Mesenchymal stem cell (in vitro differentiated cells and primary cell): ENCODE measurements around the gene AMIGO3.
A peak's percentile ranks its signal among the peaks of the same experiment; 100 is the strongest.

Source experiments
- DNase-seq: peaks from one replicate; pipeline ENCODE4 v3.0.0-alpha.2; 2013
- H2AFZ ChIP-seq: one replicate; pipeline ENCODE4 v1.6.1; 2013; ENCODE audit warnings: low read depth, mild to moderate bottlenecking, control low read depth, inconsistent platforms, low read length, moderate library complexity
- H2AK5ac ChIP-seq: 2 replicates; pipeline ENCODE4 v1.6.1; 2013; ENCODE audit warnings: low read length, moderate library complexity, mild to moderate bottlenecking, inconsistent platforms; ENCODE audit not compliant: severe bottlenecking
- H2BK120ac ChIP-seq: one replicate; pipeline ENCODE4 v1.6.1; 2013; ENCODE audit warnings: low read depth, mild to moderate bottlenecking, inconsistent platforms, low read length, moderate library complexity
- H2BK12ac ChIP-seq, 2 experiments: one replicate each; pipeline ENCODE4 v1.6.1; 2013; ENCODE audit warnings: inconsistent platforms in 2 of 2, low read length in 2 of 2, mild to moderate bottlenecking in 2 of 2, moderate library complexity in 2 of 2, control low read depth in 1 of 2
- H2BK15ac ChIP-seq: one replicate; pipeline ENCODE4 v1.6.1; 2013; ENCODE audit warnings: mild to moderate bottlenecking, low read depth, inconsistent platforms; ENCODE audit not compliant: poor library complexity, severe bottlenecking
- H2BK5ac ChIP-seq: 2 replicates; pipeline ENCODE4 v1.6.1; 2013; ENCODE audit warnings: low read depth, mild to moderate bottlenecking, low read length, control low read depth, inconsistent platforms; ENCODE audit not compliant: poor library complexity, severe bottlenecking
- H3K14ac ChIP-seq, 2 experiments: one replicate each; pipeline ENCODE4 v1.6.1; 2013; ENCODE audit warnings: inconsistent platforms in 2 of 2, low read length in 2 of 2, control low read depth in 1 of 2, mild to moderate bottlenecking in 1 of 2, moderate library complexity in 1 of 2
- H3K18ac ChIP-seq, 2 experiments: one replicate each; pipeline ENCODE4 v1.6.1; 2013; ENCODE audit warnings: inconsistent platforms in 2 of 2, low read length in 2 of 2, control low read depth in 1 of 2, low read depth in 1 of 2, mild to moderate bottlenecking in 1 of 2
- H3K23ac ChIP-seq, 2 experiments: one replicate each; pipeline ENCODE4 v1.6.1; 2013; ENCODE audit warnings: inconsistent platforms in 2 of 2, low read length in 2 of 2, mild to moderate bottlenecking in 2 of 2, moderate library complexity in 2 of 2, control low read depth in 1 of 2
- H3K27ac ChIP-seq: 2 replicates; pipeline ENCODE4 v1.5.1; 2013; ENCODE audit warnings: mild to moderate bottlenecking, moderate library complexity, low read length, control low read depth, inconsistent platforms; ENCODE audit not compliant: poor library complexity, severe bottlenecking
- H3K27me3 ChIP-seq, 2 experiments: 2 replicates each; pipeline versions ENCODE4 v1.6.1 to v1.7.0; 2013; ENCODE audit warnings: low read length in 2 of 2, mild to moderate bottlenecking in 2 of 2, moderate library complexity in 2 of 2, control low read depth in 1 of 2, inconsistent platforms in 1 of 2; ENCODE audit not compliant: control insufficient read depth in 1 of 2, insufficient read depth in 1 of 2
- H3K36me3 ChIP-seq, 2 experiments: 2 replicates each; pipeline versions ENCODE4 v1.6.1 to v1.7.0; 2013; ENCODE audit warnings: low read length in 2 of 2, control low read depth in 1 of 2, inconsistent platforms in 1 of 2, low read depth in 1 of 2, mild to moderate bottlenecking in 1 of 2; ENCODE audit not compliant: insufficient read depth in 2 of 2, control insufficient read depth in 1 of 2
- H3K4ac ChIP-seq, 2 experiments: one replicate each; pipeline ENCODE4 v1.6.1; 2013; ENCODE audit warnings: inconsistent platforms in 2 of 2, low read length in 2 of 2, mild to moderate bottlenecking in 2 of 2, moderate library complexity in 2 of 2, control low read depth in 1 of 2, low read depth in 1 of 2
- H3K4me1 ChIP-seq: 2 replicates; pipeline ENCODE4 v1.6.1; 2013; ENCODE audit warnings: low read depth, low read length, control low read depth; ENCODE audit not compliant: control insufficient read depth, insufficient read depth
- H3K4me2 ChIP-seq: 2 replicates; pipeline ENCODE4 v1.6.1; 2013; ENCODE audit warnings: low read length, mild to moderate bottlenecking, inconsistent platforms; ENCODE audit not compliant: poor library complexity, severe bottlenecking
- H3K4me3 ChIP-seq, 2 experiments: 2 replicates each; pipeline versions ENCODE4 v1.5.1 to v1.7.0; 2013; ENCODE audit warnings: low read length in 2 of 2, mild to moderate bottlenecking in 2 of 2, control low read depth in 1 of 2, low read depth in 1 of 2; ENCODE audit not compliant: insufficient read depth in 1 of 2
- H3K79me1 ChIP-seq: replicated peaks from 2 replicates; pipeline ENCODE4 v1.6.1; 2013; ENCODE audit warnings: mild to moderate bottlenecking, control low read depth, low read length, inconsistent platforms; ENCODE audit not compliant: poor library complexity, severe bottlenecking
- H3K9ac ChIP-seq: 2 replicates; pipeline ENCODE4 v1.7.0; 2013; ENCODE audit warnings: mild to moderate bottlenecking, low read length, moderate library complexity
- H3K9me3 ChIP-seq: 2 replicates; pipeline ENCODE4 v1.7.0; 2013; ENCODE audit warnings: mild to moderate bottlenecking, low read length; ENCODE audit not compliant: control insufficient read depth
- H4K8ac ChIP-seq: one replicate; pipeline ENCODE4 v1.6.1; 2013; ENCODE audit warnings: inconsistent platforms, mild to moderate bottlenecking, low read length, moderate library complexity
- H4K91ac ChIP-seq: one replicate; pipeline ENCODE4 v1.6.1; 2013; ENCODE audit warnings: mild to moderate bottlenecking, low read length, inconsistent platforms
- WGBS: methylation state at CpG from one replicate; pipeline ENCODE4 v1.1.7; 2013; ENCODE audit warnings: mixed read lengths; 5-methylcytosine and 5-hydroxymethylcytosine counted together

The AMIGO3 gene

GRCh38 chr3:49702672-49703071 lies 16.8 kb downstream of the AMIGO3 start:
- Histone ChIP-seq H2BK12ac (no peak overlapping the region), H3K23ac (no peak overlapping the region), H3K79me1 (peaks cover 2% of the 10 kb centered on the region), H3K4ac (no peak overlapping the region), H2AFZ (no peak overlapping the region), H3K4me2 (no peak overlapping the region), H3K9me3 (no peaks in the 10 kb centered on the region), H3K9ac (no peak overlapping the region), H3K27me3 (no peaks in the 10 kb centered on the region), H4K8ac (no peak overlapping the region), H3K4me3 (no peak overlapping the region), H3K36me3 (peaks cover 63 to 89% of the 10 kb centered on the region in 2 experiments), H3K18ac (no peak overlapping the region), H2BK5ac (no peak overlapping the region), H2AK5ac (no peak overlapping the region), H4K91ac (no peak overlapping the region), H3K14ac (no peak overlapping the region), H2BK15ac (no peak overlapping the region), H3K27ac (no peak overlapping the region), H2BK120ac (no peak overlapping the region), H3K4me1 (peaks cover 31% of the 10 kb centered on the region)
- no peak for DNase-seq
- 93% methylated on average over 11 of the region's 11 CpGs for WGBS

GRCh38 chr3:49701388-49702077 lies 18.0 kb downstream of the AMIGO3 start:
- H3K23ac ChIP-seq = no peak overlapping the region
- no peak overlapping the region for H3K4me3 ChIP-seq
- no peak overlapping the region for H3K14ac ChIP-seq
- H3K18ac ChIP-seq = no peak overlapping the region
- no peaks in the 10 kb centered on the region for H3K9me3 ChIP-seq
- DNase-seq = no peak
- no peak overlapping the region for H2BK12ac ChIP-seq
- no peak overlapping the region for H2BK5ac ChIP-seq
- H3K4me2 ChIP-seq = no peak overlapping the region
- peaks cover 7% of the 10 kb centered on the region for H3K79me1 ChIP-seq
- H2AK5ac ChIP-seq = no peak overlapping the region
- H4K8ac ChIP-seq = peak overlapping the region; percentile 19
- H3K27me3 ChIP-seq = no peaks in the 10 kb centered on the region
- H3K4me1 ChIP-seq = peaks cover 22% of the 10 kb centered on the region
- no peak overlapping the region for H3K9ac ChIP-seq
- H2BK15ac ChIP-seq = no peak overlapping the region
- H2AFZ ChIP-seq = no peak overlapping the region
- peaks cover 65 to 94% of the 10 kb centered on the region in 2 experiments for H3K36me3 ChIP-seq
- H2BK120ac ChIP-seq = no peak overlapping the region
- H4K91ac ChIP-seq = no peak overlapping the region
- 89% methylated on average over 21 of the region's 21 CpGs for WGBS
- H3K4ac ChIP-seq = no peak overlapping the region
- no peak overlapping the region for H3K27ac ChIP-seq

- peaks cover 7% of the 10 kb centered on the region for H3K79me1 ChIP-seq
Observed at GRCh38 chr3:49700453-49701128, 18.9 kb downstream of the AMIGO3 start.

GRCh38 chr3:49700014-49700413 lies 19.5 kb downstream of the AMIGO3 start:
- H3K9ac ChIP-seq = no peak overlapping the region
- no peak overlapping the region for H2AK5ac ChIP-seq
- H2AFZ ChIP-seq = no peak overlapping the region
- no peak for DNase-seq
- H3K18ac ChIP-seq = no peak overlapping the region
- H2BK12ac ChIP-seq = no peak overlapping the region
- H3K36me3 ChIP-seq = peaks cover 51 to 79% of the 10 kb centered on the region in 2 experiments
- no peak overlapping the region for H3K4me2 ChIP-seq
- H2BK15ac ChIP-seq = no peak overlapping the region
- H3K4ac ChIP-seq = no peak overlapping the region
- 92% methylated on average over 8 of the region's 8 CpGs for WGBS
- H3K4me3 ChIP-seq = no peak overlapping the region
- no peaks in the 10 kb centered on the region for H3K27me3 ChIP-seq
- no peak overlapping the region for H2BK120ac ChIP-seq
- no peak overlapping the region for H3K14ac ChIP-seq
- no peak overlapping the region for H3K23ac ChIP-seq
- H2BK5ac ChIP-seq = no peak overlapping the region
- no peaks in the 10 kb centered on the region for H3K9me3 ChIP-seq
- H3K27ac ChIP-seq = no peak overlapping the region
- no peak overlapping the region for H4K8ac ChIP-seq
- no peak overlapping the region for H4K91ac ChIP-seq
- peaks cover 7% of the 10 kb centered on the region for H3K79me1 ChIP-seq
- H3K4me1 ChIP-seq = peaks cover 12% of the 10 kb centered on the region

More at GRCh38 chr3:49700453-49701128, 18.9 kb downstream of the AMIGO3 start:
- H2BK15ac ChIP-seq = no peak overlapping the region
- no peak overlapping the region for H4K91ac ChIP-seq
- H3K27me3 ChIP-seq = no peaks in the 10 kb centered on the region
- no peaks in the 10 kb centered on the region for H3K9me3 ChIP-seq
- no peak overlapping the region for H2AFZ ChIP-seq
- peaks cover 13% of the 10 kb centered on the region for H3K4me1 ChIP-seq
- no peak overlapping the region for H2BK120ac ChIP-seq
- H3K4me2 ChIP-seq = no peak overlapping the region
- no peak overlapping the region for H4K8ac ChIP-seq
- H3K4ac ChIP-seq = no peak overlapping the region
- H3K36me3 ChIP-seq = peaks cover 55 to 84% of the 10 kb centered on the region in 2 experiments
- no peak overlapping the region for H3K4me3 ChIP-seq
- WGBS = 81% methylated on average over 13 of the region's 13 CpGs
- H2BK12ac ChIP-seq = no peak overlapping the region
- H3K9ac ChIP-seq = no peak overlapping the region
- no peak for DNase-seq
- H3K27ac ChIP-seq = no peak overlapping the region
- no peak overlapping the region for H3K18ac ChIP-seq
- H2AK5ac ChIP-seq = no peak overlapping the region
- no peak overlapping the region for H3K14ac ChIP-seq
- H2BK5ac ChIP-seq = no peak overlapping the region
- no peak overlapping the region for H3K23ac ChIP-seq
